Metanephros (tissue), 1 donor: ENCODE results near the gene MAGEB18. TPM values are rescaled to one million over a fixed set of nuclear protein-coding genes. Genes with fewer than 3 reads are reported as not detected.

Source experiments
- total RNA-seq: library from RNA; depleted of rRNA; stranded (reverse); fragments of >200 nt; gene quantifications from one replicate; pipeline ENCODE4 v1.2.3, GENCODE V29; 2014

MAGEB18 gene
- total RNA-seq = not detected

GRCh38 chrX:26138274-26138673, at the start of gene MAGEB18:
Gene MAGEB18, plus strand, starts transcription at chrX:26138343. Its CDS starts 643 bp downstream, at chrX:26138986.

DNA sequence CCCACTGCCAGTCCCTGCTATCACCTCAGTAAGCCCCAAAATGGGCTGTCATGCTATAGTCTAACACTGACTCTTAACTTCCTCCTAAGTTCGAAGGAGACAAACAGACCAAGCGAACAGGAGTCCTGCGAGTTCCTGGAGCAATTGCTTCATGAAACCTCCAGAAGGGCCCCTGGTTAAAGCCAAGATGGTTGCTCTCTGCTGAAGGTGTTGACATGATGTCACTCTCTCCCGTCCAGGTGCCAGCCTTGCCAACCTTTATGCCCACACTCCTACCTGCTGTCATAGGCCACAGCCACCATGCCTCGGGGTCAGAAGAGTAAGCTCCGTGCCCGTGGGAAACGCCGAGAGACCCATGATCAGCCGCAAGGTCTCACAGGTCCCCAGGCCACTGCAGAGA, 22.2 kb downstream of the MAGEB18 start, which contains the start of gene MAGEB6B:
Gene MAGEB6B (plus strand): TSS at position 301 of the 400 bp plus-strand sequence. CDS start 0 bp downstream, at position 301.

Other genes starting within 250 kb of the MAGEB18 start
- not detected for gene MAGEB6B, start 22.3 kb downstream of the MAGEB18 start, total RNA-seq
- not detected for gene MAGEB6, start 54.1 kb downstream of the MAGEB18 start, total RNA-seq
- not detected for gene MAGEB5, start 77.8 kb downstream of the MAGEB18 start, total RNA-seq